ENCODE data around the gene ZNF804A. TPM values are rescaled to one million over a fixed set of nuclear protein-coding genes. Genes with fewer than 3 reads are reported as not detected.

The ZNF804A gene
- polyA plus RNA-seq, 1 donor: 2.1 TPM

- DNase-seq: no peak
Observed at GRCh38 chr2:184945326-184945725, 347.0 kb downstream of the ZNF804A start.

- no peak for DNase-seq
Observed at GRCh38 chr2:184945824-184946223, 347.5 kb downstream of the ZNF804A start.

GRCh38 chr2:184956856-184957255, 358.5 kb downstream of the ZNF804A start:
- no peak for DNase-seq

- DNase-seq: no peak
Observed at GRCh38 chr2:184971546-184972068, 373.3 kb downstream of the ZNF804A start.

Measured in left kidney (tissue), 2 donors.